IMR-90 (cell line): ENCODE measurements around the gene HDHD5. TPM values are rescaled to one million over a fixed set of nuclear protein-coding genes. Genes with fewer than 3 reads are reported as not detected.

Experiments used
- ATAC-seq: fragments of 200-7000 bp; cut with Tn5 transposase; 2 replicates; pipeline ENCODE4 v1.9.1; 2020; ENCODE audit warnings: low read depth, mild to moderate bottlenecking, moderate library complexity
- BruUV-seq: library from RNA; stranded (reverse); fragments of 400-500 nt; replicated peaks from 2 replicates; lab custom pipeline; 2021; lab: Mats Ljungman, UMichigan
- CTCF ChIA-PET: fragments of 300-600 bp; formaldehyde crosslinking; extraction: SDS; loops from one replicate; lab custom pipeline; 2021; ENCODE audit warnings: antibody characterized with exemption; lab: Yijun Ruan, JAX
- POLR2A ChIA-PET: fragments of 300-600 bp; sonication (Branson Sonifier 250); formaldehyde crosslinking; loops from one replicate; lab custom pipeline; 2022; ENCODE audit warnings: antibody characterized with exemption; ENCODE audit not compliant: unreplicated experiment; lab: Charles Lee
- DNase-seq: peaks from one replicate; pipeline ENCODE4 v3.0.0; 2013
- H2AFZ ChIP-seq: replicated peaks from 2 replicates; pipeline ENCODE3; 2013; ENCODE audit warnings: low read length, mild to moderate bottlenecking; ENCODE audit not compliant: poor library complexity
- H2AK5ac ChIP-seq: 2 replicates; pipeline ENCODE4 v1.6.1; 2013; ENCODE audit warnings: low read depth, low read length, inconsistent platforms
- H2AK9ac ChIP-seq: replicated peaks from 2 replicates; pipeline ENCODE3; 2013; ENCODE audit warnings: mild to moderate bottlenecking, low read depth, low read length, moderate library complexity; ENCODE audit not compliant: poor library complexity
- H2BK120ac ChIP-seq: 2 replicates; pipeline ENCODE4 v1.6.1; 2013; ENCODE audit warnings: low read depth, low read length, inconsistent platforms
- H2BK15ac ChIP-seq: 3 replicates; pipeline ENCODE4 v1.6.1; 2013; ENCODE audit warnings: low read depth, low read length, inconsistent platforms
- H2BK20ac ChIP-seq: 2 replicates; pipeline ENCODE4 v1.6.1; 2013; ENCODE audit warnings: low read depth, mild to moderate bottlenecking, inconsistent platforms, low read length, moderate library complexity
- H2BK5ac ChIP-seq: 2 replicates; pipeline ENCODE4 v1.6.1; 2013; ENCODE audit warnings: mild to moderate bottlenecking, low read depth, low read length, inconsistent platforms; ENCODE audit not compliant: poor library complexity, severe bottlenecking
- H3K14ac ChIP-seq: replicated peaks from 2 replicates; pipeline ENCODE4 v1.6.1; 2013; ENCODE audit warnings: low read depth, low read length, inconsistent platforms
- H3K18ac ChIP-seq: 2 replicates; pipeline ENCODE4 v1.6.1; 2013; ENCODE audit warnings: low read depth, low read length, control low read depth
- H3K23ac ChIP-seq: 2 replicates; pipeline ENCODE4 v1.6.1; 2013; ENCODE audit warnings: low read depth, low read length, inconsistent platforms
- H3K27ac ChIP-seq: 2 replicates; pipeline ENCODE4 v1.5.1; 2013; ENCODE audit warnings: mild to moderate bottlenecking, control low read depth, low read length; ENCODE audit not compliant: insufficient read depth
- H3K27me3 ChIP-seq: 2 replicates; pipeline ENCODE4 v1.6.1; 2013; ENCODE audit warnings: low read length; ENCODE audit not compliant: control insufficient read depth, insufficient read depth
- H3K36me3 ChIP-seq: 2 replicates; pipeline ENCODE4 v1.6.1; 2013; ENCODE audit warnings: low read length, mixed read lengths; ENCODE audit not compliant: control insufficient read depth, insufficient read depth
- H3K4ac ChIP-seq: 2 replicates; pipeline ENCODE4 v1.6.1; 2013; ENCODE audit warnings: low read depth, low read length, inconsistent platforms
- H3K4me1 ChIP-seq: 2 replicates; pipeline ENCODE4 v1.6.1; 2013; ENCODE audit warnings: low read length, mixed read lengths; ENCODE audit not compliant: control insufficient read depth, insufficient read depth
- H3K4me2 ChIP-seq: 2 replicates; pipeline ENCODE4 v1.6.1; 2013; ENCODE audit warnings: low read depth, mild to moderate bottlenecking, control low read depth, low read length, moderate library complexity
- H3K4me3 ChIP-seq: 2 replicates; pipeline ENCODE4 v1.5.1; 2013; ENCODE audit warnings: low read depth, mild to moderate bottlenecking, control low read depth, low read length, moderate library complexity; ENCODE audit not compliant: insufficient read depth
- H3K56ac ChIP-seq: 2 replicates; pipeline ENCODE4 v1.6.1; 2013; ENCODE audit warnings: low read length, inconsistent platforms; ENCODE audit not compliant: insufficient read depth; ENCODE audit errors: extremely low read depth
- H3K79me1 ChIP-seq, 2 experiments: 2 replicates each; pipeline ENCODE4 v1.6.1; 2013; ENCODE audit warnings: low read length in 2 of 2, inconsistent platforms in 1 of 2, low read depth in 1 of 2
- H3K9ac ChIP-seq: 2 replicates; pipeline ENCODE4 v1.6.1; 2013; ENCODE audit warnings: low read depth, low read length, control low read depth
- H3K9me1 ChIP-seq: 2 replicates; pipeline ENCODE4 v1.6.1; 2013; ENCODE audit warnings: low read length, inconsistent platforms; ENCODE audit not compliant: insufficient read depth
- H3K9me3 ChIP-seq: 2 replicates; pipeline ENCODE4 v1.6.1; 2013; ENCODE audit warnings: low read length; ENCODE audit not compliant: control insufficient read depth, insufficient read depth
- H4K20me1 ChIP-seq: 2 replicates; pipeline ENCODE4 v1.6.1; 2013; ENCODE audit warnings: low read length, inconsistent platforms; ENCODE audit not compliant: insufficient read depth
- H4K5ac ChIP-seq: 2 replicates; pipeline ENCODE4 v1.6.1; 2013; ENCODE audit warnings: mild to moderate bottlenecking, low read depth, low read length, control low read depth
- H4K8ac ChIP-seq, 2 experiments: 2 replicates each; pipeline ENCODE4 v1.6.1; 2013; ENCODE audit warnings: low read depth in 2 of 2, low read length in 2 of 2, control low read depth in 1 of 2, inconsistent platforms in 1 of 2
- H4K91ac ChIP-seq: 2 replicates; pipeline ENCODE4 v1.6.1; 2013; ENCODE audit warnings: low read depth, low read length, inconsistent platforms; ENCODE audit not compliant: insufficient read depth
- BHLHE40 ChIP-seq: fragments of 150-350 bp; IDR thresholded peaks from 2 replicates; pipeline ENCODE4 v1.6.1; 2016; ENCODE audit warnings: mild to moderate bottlenecking, low read depth, low read length
- CHD1 ChIP-seq: IDR thresholded peaks from 2 replicates; pipeline ENCODE4 v1.6.1; 2012; ENCODE audit warnings: low read depth, low read length, improper control_type of control experiment
- MAFK ChIP-seq: IDR thresholded peaks from 2 replicates; pipeline ENCODE4 v1.6.1; 2012; ENCODE audit warnings: low read depth, low read length, improper control_type of control experiment
- MXI1 ChIP-seq: IDR thresholded peaks from 2 replicates; pipeline ENCODE4 v1.6.1; 2012; ENCODE audit warnings: low read depth, mild to moderate bottlenecking, low read length, moderate library complexity, borderline replicate concordance
- POLR2A ChIP-seq: IDR thresholded peaks from 2 replicates; pipeline ENCODE4 v1.6.1; 2012; ENCODE audit warnings: mild to moderate bottlenecking, low read depth, low read length
- RAD21 ChIP-seq: IDR thresholded peaks from 2 replicates; pipeline ENCODE4 v1.6.1; 2012; ENCODE audit warnings: low read length, improper control_type of control experiment
- RCOR1 ChIP-seq: IDR thresholded peaks from 2 replicates; pipeline ENCODE4 v1.6.1; 2012; ENCODE audit warnings: mild to moderate bottlenecking, low read length, improper control_type of control experiment; ENCODE audit not compliant: insufficient replicate concordance
- SMC3 ChIP-seq: fragments of 150-350 bp; IDR thresholded peaks from 2 replicates; pipeline ENCODE4 v1.6.1; 2016; ENCODE audit warnings: low read depth, mild to moderate bottlenecking, antibody characterized with exemption, low read length, moderate library complexity
- USF2 ChIP-seq: fragments of 150-350 bp; IDR thresholded peaks from 2 replicates; pipeline ENCODE4 v1.6.1; 2017; ENCODE audit warnings: mild to moderate bottlenecking, antibody characterized with exemption, low read length, low read depth
- WGBS, 2 experiments: methylation state at CpG; one replicate each; pipeline versions ENCODE4 v1.1.5 to v1.1.7; 2013; ENCODE audit warnings: missing lambda C conversion rate in 2 of 2; ENCODE audit not compliant: insufficient read length in 1 of 2; ENCODE audit errors: extremely low coverage in 2 of 2; 5-methylcytosine and 5-hydroxymethylcytosine counted together
- dilution Hi-C: fragments of 300-500 bp; cut with HindIII; formaldehyde crosslinking; loops from one replicate; pipeline ENCODE4 v1.14.3; 2018; ENCODE audit warnings: low sequenced_read_pairs; ENCODE audit not compliant: unreplicated experiment
- in situ Hi-C: fragments of 300-500 bp; cut with MboI; formaldehyde crosslinking; loops from 3 replicates; pipeline ENCODE4 v1.14.3; 2019; ENCODE audit warnings: low sequenced_read_pairs, inconsistent platforms, mixed read lengths
- intact Hi-C: fragments of 100-400 bp; cut with micrococcal nuclease; formaldehyde crosslinking; loops from 2 replicates; pipeline ENCODE4 v1.10.0; 2022
- polyA plus RNA-seq, 3 experiments: library from polyadenylated mRNA; depleted of rRNA; stranded (reverse); fragments of >200 nt; gene quantifications; 2 replicates each; pipeline ENCODE4 v1.2.3, GENCODE V29; 2012; ENCODE audit warnings: low replicate concordance in 1 of 3
- total RNA-seq: library from RNA; depleted of rRNA; stranded (reverse); fragments of >200 nt; gene quantifications from 2 replicates; pipeline ENCODE4 v1.2.3, GENCODE V29; 2012

HDHD5 gene
- total and polyA plus RNA-seq, 2 of the 4 experiments (the other 2 are of a cell fraction), result 31.9 to 37.5 TPM

GRCh38 chr22:17115236-17115635 lies 43.8 kb downstream of the HDHD5 start:
- DNase-seq, result no peak
- CTCF ChIA-PET, result no interaction called here
- intact Hi-C loops, result no loop called here
- POLR2A ChIA-PET, result no interaction called here
- H4K20me1 ChIP-seq, result no peaks in the 10 kb centered on the region
- H3K4me1 ChIP-seq, result no peaks in the 10 kb centered on the region
- no peak overlapping the region for H3K27ac ChIP-seq
- no peaks in the 10 kb centered on the region for H3K9me1 ChIP-seq
- H4K91ac ChIP-seq, result no peak overlapping the region
- no peak overlapping the region for H3K14ac ChIP-seq
- TF ChIP-seq MAFK, result no peak
- TF ChIP-seq MXI1, result no peak
- no peak for TF ChIP-seq BHLHE40
- TF ChIP-seq USF2, result no peak
- TF ChIP-seq RCOR1, result no peak
- no peak for TF ChIP-seq POLR2A
- TF ChIP-seq SMC3, result no peak
- TF ChIP-seq RAD21, result no peak
- TF ChIP-seq CHD1, result no peak
- no CpG with 5 or more reads among the region's 4 CpGs for WGBS, 2 experiments
- no peaks in the 10 kb centered on the region for H3K36me3 ChIP-seq
- H3K79me1 ChIP-seq, result no peaks in the 10 kb centered on the region
- H2BK20ac ChIP-seq, result no peak overlapping the region
- dilution Hi-C loops, result no loop called here
- H3K9me3 ChIP-seq, result no peaks in the 10 kb centered on the region
- no peak overlapping the region for H2BK5ac ChIP-seq
- H3K23ac ChIP-seq, result no peak overlapping the region
- H4K5ac ChIP-seq, result no peak overlapping the region
- no peak overlapping the region for H3K4ac ChIP-seq
- no peak overlapping the region for H2AK5ac ChIP-seq
- no peak overlapping the region for H2AFZ ChIP-seq
- in situ Hi-C loops, result no loop called here
- no peak for ATAC-seq
- no peak overlapping the region for H3K4me2 ChIP-seq
- no peak overlapping the region for H3K4me3 ChIP-seq
- H3K27me3 ChIP-seq, result peaks cover 18% of the 10 kb centered on the region; the same call in 1 of the 2 replicates
- H3K9ac ChIP-seq, result no peak overlapping the region
- H4K8ac ChIP-seq, result no peak overlapping the region
- no peak overlapping the region for H2BK15ac ChIP-seq
- no peak overlapping the region for H2BK120ac ChIP-seq
- BruUV-seq, result no TSS peak
- no peak overlapping the region for H3K18ac ChIP-seq
- H3K56ac ChIP-seq, result no peak overlapping the region
- H2AK9ac ChIP-seq, result no peak overlapping the region
